CD4-positive, alpha-beta T cell treated with Interleukin-10 for 1 hour (primary cell): ENCODE measurements around the gene SHOC2.

Experiments
- DNase-seq: peaks from one replicate; pipeline ENCODE4 v3.0.0-alpha.2; 2020

Gene SHOC2

GRCh38 chr10:110919349-110919931, at the start of gene SHOC2:
TSS of gene SHOC2 (plus strand) at chr10:110919604. CDS start at chr10:110964359, 44,755 bp downstream.
- peak; percentile 100 for DNase-seq

DNA sequence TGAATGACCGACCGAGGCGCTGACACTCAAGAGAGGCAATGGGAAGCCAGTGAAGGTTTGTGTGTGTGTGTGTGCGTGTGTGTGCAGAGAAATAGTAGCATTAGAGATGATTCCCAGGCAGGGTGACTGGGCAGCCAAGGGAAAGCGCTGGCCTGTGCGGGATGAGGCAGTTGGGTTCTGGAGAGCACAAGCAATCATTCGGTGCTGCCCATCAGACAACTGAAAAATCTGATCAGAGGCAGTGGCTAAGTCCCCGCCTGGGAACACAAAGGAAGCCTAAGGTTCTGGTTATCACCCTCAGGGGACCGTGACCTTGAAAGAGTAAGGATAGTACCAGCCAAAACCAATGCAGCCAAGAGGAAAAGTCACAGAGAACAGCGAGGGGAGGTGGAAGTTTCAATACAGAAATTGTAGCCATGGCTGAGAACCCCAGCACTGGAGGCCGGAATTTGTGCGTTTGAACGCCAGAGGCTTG, 48.5 kb upstream of the SHOC2 start:
- DNase-seq = no peak

- peak; percentile 96 for DNase-seq
Observed at GRCh38 chr10:110871298-110872084, 47.9 kb upstream of the SHOC2 start, which contains the start of gene PDCD4. TSS of gene PDCD4 (plus strand) at chr10:110871928. CDS start at chr10:110876028, 4,100 bp downstream.

DNA sequence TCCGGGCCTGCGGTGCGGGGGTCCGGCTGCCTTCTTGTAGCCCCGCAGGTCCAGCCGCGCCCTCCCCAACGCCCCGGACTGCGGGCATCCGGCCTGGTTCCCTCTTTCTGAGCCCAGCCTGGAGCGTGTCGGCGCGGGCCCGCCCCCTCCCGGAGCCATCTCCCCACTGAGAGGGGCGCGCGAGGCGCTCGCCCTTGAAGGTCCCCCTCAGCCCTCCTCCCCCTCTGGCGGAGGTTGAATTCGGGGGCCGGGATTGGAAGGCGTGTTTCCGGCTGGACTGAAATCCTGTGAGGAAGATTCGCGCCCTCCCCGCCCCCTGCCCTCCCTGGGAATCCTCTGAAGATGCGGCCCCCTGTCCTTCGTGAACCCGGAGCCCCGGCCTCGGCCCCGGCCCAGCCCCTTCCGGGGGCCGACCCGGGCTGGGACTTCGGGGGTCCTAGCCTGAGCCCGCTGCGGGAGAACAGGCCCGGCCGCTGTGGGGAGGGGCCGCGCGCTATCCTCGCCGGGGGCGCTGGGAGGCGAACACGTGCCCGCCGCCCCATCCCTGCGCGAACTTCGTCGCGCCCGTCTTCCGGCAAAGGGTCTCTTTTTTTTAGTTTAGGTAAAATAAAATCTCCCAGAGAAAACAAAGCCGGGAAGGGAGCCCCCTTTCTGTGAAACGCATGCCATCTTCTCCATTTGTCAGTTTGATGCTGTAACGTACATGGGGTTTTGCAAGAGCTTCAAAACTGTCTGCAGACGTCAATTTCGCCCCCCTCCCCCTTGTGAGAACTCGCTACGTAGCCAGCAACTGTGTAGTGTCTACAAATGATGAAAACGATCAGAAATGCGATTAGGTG, 47.0 kb upstream of the SHOC2 start:
- DNase-seq = peak; percentile 90

DNA sequence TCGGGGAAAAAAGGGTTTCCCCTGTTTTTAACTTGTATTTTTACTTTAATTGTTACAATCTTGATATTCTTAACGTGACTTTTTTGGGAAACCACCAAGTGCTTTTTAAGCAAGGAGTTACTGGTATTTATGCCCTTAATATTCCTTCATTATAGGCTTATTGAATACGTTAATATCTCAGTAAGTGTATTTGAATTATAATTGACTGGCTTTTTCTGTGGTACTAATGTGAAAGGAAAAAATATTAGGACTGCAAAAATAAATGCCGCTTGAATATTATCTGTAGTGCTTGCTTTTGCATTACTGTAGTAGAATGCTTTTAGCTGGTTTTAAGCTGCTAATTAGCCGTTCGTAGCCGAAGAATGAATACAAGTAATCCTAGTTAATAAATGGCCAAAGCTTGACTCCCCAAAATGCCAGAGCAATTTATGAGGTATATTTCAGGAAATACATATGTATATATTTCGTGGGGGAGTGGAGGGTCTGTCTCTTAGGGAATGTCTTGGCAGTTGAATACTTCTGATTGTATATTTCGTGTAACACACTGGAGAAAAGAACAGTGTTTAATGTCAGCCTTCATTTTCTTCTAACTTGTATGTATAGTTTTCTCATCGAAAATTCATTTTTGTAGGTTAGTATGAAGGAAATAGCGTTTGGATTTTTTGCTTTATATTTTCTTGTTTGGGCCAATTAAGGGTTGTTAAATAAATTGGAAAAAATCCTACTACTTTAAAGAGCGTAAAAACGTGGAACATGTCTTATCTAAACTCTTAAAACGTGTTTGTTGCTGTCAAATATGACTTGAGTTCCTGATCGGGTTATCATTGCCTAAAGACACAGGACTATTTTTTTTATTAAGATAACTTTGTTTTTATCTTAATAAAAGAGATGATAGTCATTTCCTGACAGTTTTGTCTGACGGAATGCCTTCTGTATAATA, 46.1 kb upstream of the SHOC2 start:
- no peak for DNase-seq

DNA sequence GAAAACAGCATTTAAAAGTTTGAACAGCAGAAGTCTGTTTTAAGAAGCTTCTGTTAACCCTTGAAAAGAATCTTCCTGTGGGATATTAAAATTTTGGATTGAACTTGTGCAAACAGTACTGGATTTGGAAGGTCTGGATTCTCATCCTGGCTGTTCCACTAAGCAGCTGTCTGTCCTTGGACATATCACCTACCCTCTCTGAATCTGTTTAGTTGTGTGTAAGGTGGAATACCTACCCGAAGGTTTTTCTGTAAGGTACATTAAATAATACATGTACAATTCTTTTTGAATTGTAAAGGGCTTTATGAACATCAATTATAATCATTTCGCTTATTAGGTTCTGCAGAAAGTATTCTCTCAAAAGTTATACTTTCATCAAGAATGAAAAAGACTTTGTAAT, 45.5 kb upstream of the SHOC2 start:
- no peak for DNase-seq

GRCh38 chr10:110876000-110876399, 43.4 kb upstream of the SHOC2 start:
- no peak for DNase-seq

DNA sequence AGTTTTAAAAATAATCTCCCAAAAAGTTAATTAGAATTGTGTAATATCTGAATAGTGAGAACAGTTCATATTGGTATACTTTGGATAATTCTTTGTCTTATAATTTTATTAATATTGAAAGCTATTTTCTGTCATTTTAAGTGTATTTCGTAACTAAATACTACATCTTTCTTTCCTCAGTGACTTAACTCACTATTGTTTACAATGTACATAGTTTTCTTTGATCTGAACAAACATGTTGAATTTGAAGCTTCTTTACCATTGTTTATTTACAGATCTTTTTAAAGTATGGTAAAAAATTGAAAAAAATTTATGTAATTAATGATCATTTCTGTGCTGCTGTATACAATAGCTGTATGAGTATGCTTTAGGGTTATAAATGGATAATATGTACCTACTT, 42.6 kb upstream of the SHOC2 start:
- DNase-seq = no peak

- DNase-seq = no peak
Observed at GRCh38 chr10:110880012-110880411, 39.4 kb upstream of the SHOC2 start.

DNA sequence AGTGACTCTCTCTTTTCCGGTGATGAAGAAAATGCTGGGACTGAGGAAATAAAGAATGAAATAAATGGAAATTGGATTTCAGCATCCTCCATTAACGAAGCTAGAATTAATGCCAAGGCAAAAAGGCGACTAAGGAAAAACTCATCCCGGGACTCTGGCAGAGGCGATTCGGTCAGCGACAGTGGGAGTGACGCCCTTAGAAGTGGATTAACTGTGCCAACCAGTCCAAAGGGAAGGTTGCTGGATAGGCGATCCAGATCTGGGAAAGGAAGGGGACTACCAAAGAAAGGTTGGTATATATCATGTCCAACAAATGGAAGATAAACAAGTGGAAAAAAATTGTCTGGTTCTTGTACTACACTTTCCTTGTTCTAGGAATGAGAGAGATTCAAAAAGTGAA, 38.2 kb upstream of the SHOC2 start:
- no peak for DNase-seq

DNA sequence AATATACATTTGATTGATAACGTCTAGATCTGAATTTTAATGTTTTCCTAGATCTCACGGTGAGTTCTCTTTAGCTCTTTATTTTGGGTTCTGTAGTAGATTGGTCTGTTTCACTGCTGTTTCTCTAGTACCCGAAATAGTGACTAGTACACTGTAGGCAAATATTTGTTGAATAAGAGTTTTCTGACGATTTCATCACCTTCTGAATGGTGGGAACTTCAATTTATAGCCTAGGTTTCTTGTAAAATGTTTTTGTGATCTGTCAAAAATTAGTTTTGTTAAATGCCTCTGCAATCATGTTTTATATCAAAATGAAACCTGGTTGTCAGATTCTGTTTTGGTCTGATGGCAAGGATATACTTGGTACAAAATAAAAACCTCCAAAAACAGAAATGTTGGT, 37.5 kb upstream of the SHOC2 start:
- no peak for DNase-seq

GRCh38 chr10:110883924-110884323, 35.5 kb upstream of the SHOC2 start:
- DNase-seq = no peak

DNA sequence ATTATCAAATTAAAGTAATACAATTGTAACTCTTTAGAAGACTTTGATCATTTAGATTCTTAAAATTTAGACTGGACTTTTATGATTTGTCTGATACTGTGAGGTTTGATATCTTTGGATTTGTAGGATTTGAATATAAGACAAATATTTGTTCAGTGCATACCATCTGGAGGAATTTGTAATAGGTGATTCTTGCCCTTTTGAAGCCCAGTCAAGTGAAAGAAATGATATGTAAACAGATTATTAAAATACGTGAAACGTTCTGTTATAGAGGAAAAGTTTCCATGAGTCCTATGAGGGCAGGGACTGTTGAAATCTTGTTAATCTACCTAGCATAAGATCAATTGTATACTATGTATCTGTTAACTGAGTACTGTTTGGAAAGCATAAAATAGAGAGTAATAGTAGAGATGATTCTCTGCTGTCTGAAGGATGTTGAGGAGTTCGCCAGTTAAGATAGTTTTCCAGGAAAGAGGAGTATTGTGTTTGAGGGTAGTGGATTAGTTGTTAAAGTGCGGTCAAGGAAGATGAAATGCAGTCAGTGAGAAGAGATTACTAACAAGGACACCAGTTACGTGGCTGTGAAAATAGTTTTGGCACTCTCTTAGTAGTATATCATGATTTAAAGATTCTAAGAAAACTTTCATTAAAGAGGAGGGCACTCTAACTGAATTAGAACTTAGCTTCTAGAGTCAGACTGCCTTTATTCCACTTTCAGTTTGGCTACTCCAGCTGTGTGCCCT, 33.3 kb upstream of the SHOC2 start:
- DNase-seq = no peak

- no peak for DNase-seq
Observed at GRCh38 chr10:110887560-110887959, 31.8 kb upstream of the SHOC2 start.

- no peak for DNase-seq
Observed at GRCh38 chr10:110892602-110893288, 26.7 kb upstream of the SHOC2 start.

- DNase-seq = peak; percentile 76
Observed at GRCh38 chr10:110893559-110894179, 25.7 kb upstream of the SHOC2 start.

- DNase-seq = no peak
Observed at GRCh38 chr10:110897184-110897583, 22.2 kb upstream of the SHOC2 start.

DNA sequence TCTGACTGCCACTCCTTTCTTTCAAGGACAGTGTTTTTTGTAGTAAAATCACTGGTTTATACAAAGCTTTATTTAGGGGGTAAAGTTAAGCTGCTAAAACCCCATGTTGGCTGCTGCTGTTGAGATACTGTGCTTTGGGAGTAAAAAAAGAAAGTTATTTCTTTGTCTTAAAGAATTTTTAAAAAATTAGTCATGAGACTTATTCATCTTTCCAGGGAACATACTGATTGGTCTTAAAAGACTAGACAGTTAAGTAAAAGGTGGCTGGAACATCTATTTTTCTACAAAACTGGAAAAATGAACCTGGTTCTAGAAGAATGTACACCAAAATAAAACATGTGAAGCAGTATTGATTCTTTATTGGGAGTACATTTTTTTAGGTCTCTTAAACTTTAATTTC, 21.0 kb upstream of the SHOC2 start:
- no peak for DNase-seq

DNA sequence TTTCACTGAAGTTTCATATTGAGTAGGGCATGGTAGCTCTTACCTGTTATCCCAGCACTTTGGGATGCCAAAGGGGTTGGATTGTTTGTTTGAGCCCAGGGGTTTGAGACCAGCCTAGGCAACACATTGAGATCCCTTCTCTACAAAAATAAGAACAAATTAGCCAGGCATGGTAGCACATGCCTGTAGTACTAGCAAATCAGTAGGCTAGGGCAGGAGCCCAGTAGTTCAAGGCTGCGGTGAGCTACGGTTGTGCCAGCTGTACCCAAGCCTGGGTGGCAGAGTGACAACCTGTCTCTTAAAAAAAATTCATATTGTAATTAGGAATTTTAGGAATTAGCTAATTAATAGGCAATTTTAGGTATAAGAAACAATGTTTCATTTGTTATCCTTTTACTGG, 18.4 kb upstream of the SHOC2 start:
- no peak for DNase-seq
